BJ (cell line): Measurements from ENCODE around the gene RAB20. TPM values are rescaled to one million over a fixed set of nuclear protein-coding genes. Genes with fewer than 3 reads are reported as not detected.

Experiments
- CTCF ChIA-PET: fragments of 350-600 bp; formaldehyde crosslinking; extraction: SDS; loops from one replicate; lab custom pipeline; 2021; ENCODE audit warnings: antibody characterized with exemption, inconsistent platforms; lab: Yijun Ruan, JAX
- POLR2A ChIA-PET: fragments of 300-600 bp; sonication (Branson Sonifier 250); formaldehyde crosslinking; extraction: SDS; loops from one replicate; lab custom pipeline; 2021; ENCODE audit warnings: antibody characterized with exemption; lab: Charles Lee
- DNase-seq: peaks from one replicate; pipeline ENCODE4 v3.0.0-alpha.2; 2011; ENCODE audit warnings: low read depth
- H3K27me3 ChIP-seq: 2 replicates; pipeline ENCODE4 v1.6.0; 2011; ENCODE audit warnings: low read length; ENCODE audit not compliant: control insufficient read depth, insufficient read depth
- H3K36me3 ChIP-seq: 2 replicates; pipeline ENCODE4 v1.5.1; 2011; ENCODE audit warnings: low read length; ENCODE audit not compliant: control insufficient read depth, insufficient read depth
- H3K4me3 ChIP-seq: 2 replicates; pipeline ENCODE4 v1.5.1; 2011; ENCODE audit warnings: low read depth, mild to moderate bottlenecking, control low read depth, low read length
- polyA plus RNA-seq: library from polyadenylated mRNA; depleted of rRNA; stranded (reverse); fragments of >200 nt; gene quantifications from 2 replicates; pipeline ENCODE4 v1.2.3, GENCODE V29; 2011
- TF ChIP-seq, protein P1 (sequence below): IDR thresholded peaks from 2 replicates; pipeline ENCODE4 v1.5.1; 2011; ENCODE audit warnings: low read depth, mild to moderate bottlenecking, control low read depth, inconsistent platforms, low read length, moderate library complexity; ENCODE audit not compliant: insufficient read depth

Gene RAB20
- polyA plus RNA-seq, 1 experiment = 4.9 TPM

DNA sequence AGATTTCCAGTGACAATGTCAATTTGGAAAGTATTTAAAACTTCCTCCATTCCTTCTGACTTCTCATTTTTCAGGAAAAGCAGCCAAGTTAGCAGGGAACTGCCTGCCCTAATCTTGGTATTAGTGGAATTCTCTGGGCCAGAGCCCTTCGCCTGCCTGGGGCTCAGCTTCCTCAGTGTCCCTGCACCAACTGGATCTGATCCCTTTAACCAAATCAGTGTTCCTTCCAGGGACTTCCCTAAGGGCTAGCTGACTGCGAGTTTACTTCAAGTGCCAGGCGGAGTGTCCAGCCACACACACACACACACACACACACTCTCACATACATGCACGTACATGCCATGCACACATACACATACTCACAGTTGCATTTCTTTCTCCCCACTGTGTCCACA, 20.0 kb downstream of the RAB20 start:
- Histone ChIP-seq H3K36me3 (no peaks in the 10 kb centered on the region), H3K4me3 (no peak overlapping the region), H3K27me3 (no peaks in the 10 kb centered on the region)
- ChIA-PET POLR2A (no interaction called here), CTCF (interaction anchor here (0.8 to 1.5 kb wide), 2 partner anchors 10 to 13 kb away, joined by 3 to 4 read pairs; no protein-coding TSS in a partner anchor)
- no peak for DNase-seq
- TF ChIP-seq, protein P1, sequence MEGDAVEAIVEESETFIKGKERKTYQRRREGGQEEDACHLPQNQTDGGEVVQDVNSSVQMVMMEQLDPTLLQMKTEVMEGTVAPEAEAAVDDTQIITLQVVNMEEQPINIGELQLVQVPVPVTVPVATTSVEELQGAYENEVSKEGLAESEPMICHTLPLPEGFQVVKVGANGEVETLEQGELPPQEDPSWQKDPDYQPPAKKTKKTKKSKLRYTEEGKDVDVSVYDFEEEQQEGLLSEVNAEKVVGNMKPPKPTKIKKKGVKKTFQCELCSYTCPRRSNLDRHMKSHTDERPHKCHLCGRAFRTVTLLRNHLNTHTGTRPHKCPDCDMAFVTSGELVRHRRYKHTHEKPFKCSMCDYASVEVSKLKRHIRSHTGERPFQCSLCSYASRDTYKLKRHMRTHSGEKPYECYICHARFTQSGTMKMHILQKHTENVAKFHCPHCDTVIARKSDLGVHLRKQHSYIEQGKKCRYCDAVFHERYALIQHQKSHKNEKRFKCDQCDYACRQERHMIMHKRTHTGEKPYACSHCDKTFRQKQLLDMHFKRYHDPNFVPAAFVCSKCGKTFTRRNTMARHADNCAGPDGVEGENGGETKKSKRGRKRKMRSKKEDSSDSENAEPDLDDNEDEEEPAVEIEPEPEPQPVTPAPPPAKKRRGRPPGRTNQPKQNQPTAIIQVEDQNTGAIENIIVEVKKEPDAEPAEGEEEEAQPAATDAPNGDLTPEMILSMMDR = no peak

DNA sequence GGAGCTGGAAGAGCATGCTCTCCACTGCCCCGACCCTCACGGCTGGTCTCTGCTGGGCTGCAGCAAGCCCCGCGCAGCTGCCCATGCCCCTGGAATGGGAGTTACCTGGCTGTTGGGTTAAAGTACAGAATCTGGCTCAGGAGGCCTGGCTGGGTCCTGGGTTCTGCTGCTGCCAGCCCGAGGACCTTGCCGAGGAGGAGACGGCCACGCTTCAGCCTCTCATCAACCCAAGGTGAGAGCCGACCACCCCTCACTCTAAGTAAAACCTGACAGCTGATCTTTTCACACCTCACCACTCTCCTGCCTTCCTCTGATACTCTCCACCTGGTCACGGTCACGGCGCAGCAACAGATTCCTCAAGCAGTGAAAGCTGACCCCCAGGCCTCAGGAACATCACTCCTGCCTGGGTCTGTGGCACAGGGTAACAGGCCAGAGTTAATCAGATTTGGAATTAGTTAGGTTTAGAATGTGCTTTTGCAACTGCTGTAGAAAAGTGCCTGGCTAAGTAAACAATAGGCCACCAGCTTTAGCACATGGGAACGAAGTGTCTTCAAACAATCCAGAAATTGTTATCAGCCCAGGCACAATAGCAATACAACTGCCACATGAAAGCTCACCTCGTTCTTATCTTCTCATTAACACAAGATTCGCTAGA, 20.5 kb downstream of the RAB20 start:
- DNase-seq = no peak
- no peaks in the 10 kb centered on the region for H3K27me3 ChIP-seq
- ChIA-PET CTCF (interaction anchor here (0.6 kb wide), 1 partner anchor 28 kb away, joined by 3 read pairs; no protein-coding TSS in a partner anchor), POLR2A (no interaction called here)
- no peaks in the 10 kb centered on the region for H3K36me3 ChIP-seq
- no peak overlapping the region for H3K4me3 ChIP-seq
- TF ChIP-seq, protein P1 = no peak

DNA sequence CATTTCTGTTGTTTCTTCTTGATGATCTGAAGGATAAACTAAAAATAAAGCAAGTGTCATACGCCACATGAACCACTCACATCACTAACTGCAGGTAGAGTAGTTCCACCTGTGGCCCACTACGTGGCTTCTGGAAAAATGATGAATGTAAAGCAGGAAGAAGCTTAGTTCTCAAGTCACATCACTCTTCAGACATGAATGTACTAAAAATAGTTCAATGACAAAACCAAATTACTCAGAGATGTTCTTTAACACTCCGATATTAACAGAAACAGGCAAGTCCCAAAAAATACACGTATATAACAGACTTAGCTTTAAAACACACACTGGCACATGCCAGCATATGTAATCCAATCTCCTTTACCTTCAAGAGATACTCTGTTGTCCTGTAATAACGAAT, 21.6 kb downstream of the RAB20 start:
- DNase-seq = no peak
- H3K27me3 ChIP-seq = no peaks in the 10 kb centered on the region
- H3K36me3 ChIP-seq = no peaks in the 10 kb centered on the region
- POLR2A ChIA-PET = no interaction called here
- TF ChIP-seq, protein P1 = no peak
- H3K4me3 ChIP-seq = no peak overlapping the region
- CTCF ChIA-PET = interaction anchor here (0.7 kb wide), 1 partner anchor 81 kb away, joined by 3 read pairs; no protein-coding TSS in a partner anchor

DNA sequence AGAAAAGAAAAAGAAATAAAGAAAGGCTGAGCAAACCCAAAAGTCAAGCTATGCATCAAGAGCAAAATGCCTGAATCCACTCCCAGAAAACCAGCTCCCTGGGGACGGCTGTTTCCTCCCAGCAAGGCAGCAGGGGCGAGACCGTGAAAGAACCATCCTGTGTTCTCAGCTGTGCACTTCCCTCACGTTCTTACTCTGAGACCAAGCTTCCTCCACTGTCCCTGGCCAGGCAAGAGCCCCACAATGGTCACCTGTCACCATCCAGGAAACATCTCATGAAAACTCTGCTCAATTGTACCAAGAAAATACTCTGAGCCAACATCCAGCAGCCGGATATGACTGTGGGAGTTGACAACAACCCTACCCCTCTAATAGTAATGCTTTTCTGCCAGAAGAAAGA, 22.9 kb downstream of the RAB20 start:
- no peak for DNase-seq
- Histone ChIP-seq H3K36me3 (no peaks in the 10 kb centered on the region), H3K4me3 (no peak overlapping the region), H3K27me3 (no peaks in the 10 kb centered on the region)
- POLR2A ChIA-PET = interaction anchor here (0.6 kb wide), 1 partner anchor 39 kb away, joined by 5 read pairs; no protein-coding TSS in a partner anchor
- TF ChIP-seq, protein P1 = no peak
- CTCF ChIA-PET = interaction anchor here (0.6 kb wide), 1 partner anchor 20 kb away, joined by 3 read pairs; no protein-coding TSS in a partner anchor

DNA sequence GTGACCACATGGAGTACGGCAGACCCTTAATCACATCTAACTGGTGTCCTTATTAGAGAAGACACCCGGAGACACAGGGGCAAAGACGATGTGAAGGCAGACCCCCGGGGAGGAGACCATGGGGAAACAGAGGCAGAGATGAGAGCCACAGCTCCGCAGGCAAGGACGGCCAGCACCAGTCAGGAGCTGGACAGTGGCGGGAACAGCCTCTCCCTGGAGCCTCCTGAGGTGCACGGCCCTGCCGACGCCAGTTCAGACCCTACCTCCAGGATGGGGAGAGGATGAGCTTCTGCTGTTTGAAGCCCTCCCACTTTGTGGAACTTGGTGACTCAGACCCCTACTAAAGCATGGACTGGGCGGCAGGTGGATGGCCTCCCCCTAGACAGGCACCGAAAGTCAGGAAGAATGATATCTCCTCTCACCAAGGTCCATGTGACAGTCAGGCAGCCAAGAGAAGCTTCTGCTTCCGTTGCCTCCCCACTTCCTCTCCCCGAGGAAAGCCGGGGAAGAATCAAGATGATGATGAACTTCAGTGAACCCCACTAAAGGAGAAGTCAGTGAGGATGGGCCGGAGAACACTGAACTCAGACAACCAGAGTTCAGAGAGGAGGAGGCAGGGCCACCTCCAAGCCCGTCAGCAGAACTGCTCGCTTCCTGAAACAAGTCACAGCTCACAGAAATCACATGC, 25.4 kb downstream of the RAB20 start:
- DNase-seq = no peak
- Histone ChIP-seq H3K4me3 (no peak overlapping the region), H3K36me3 (no peaks in the 10 kb centered on the region), H3K27me3 (no peaks in the 10 kb centered on the region)
- CTCF ChIA-PET = interaction anchor here (0.8 kb wide), 1 partner anchor 10 kb away, joined by 3 read pairs; no protein-coding TSS in a partner anchor
- POLR2A ChIA-PET = no interaction called here
- TF ChIP-seq, protein P1 = no peak
